HG02970 (cell line): Measurements from ENCODE around the gene CLIP4.

ENCODE experiments used
- ATAC-seq: cut with Tn5 transposase; IDR thresholded peaks from one replicate; pipeline ENCODE4 v1.9.1; 2021; ENCODE audit warnings: mild to moderate bottlenecking, moderate library complexity, moderate number of reproducible peaks; ENCODE audit not compliant: unreplicated experiment, low FRiP score

CLIP4 gene

GRCh38 chr2:29218071-29218470 lies 102.9 kb downstream of the CLIP4 start:
- no peak for ATAC-seq

GRCh38 chr2:29218550-29219125 lies 103.4 kb downstream of the CLIP4 start:
- no peak for ATAC-seq

- no peak for ATAC-seq
Measured at GRCh38 chr2:29219374-29219773, 104.2 kb downstream of the CLIP4 start.

GRCh38 chr2:29220506-29221270 lies 105.5 kb downstream of the CLIP4 start:
- ATAC-seq, result no peak

- ATAC-seq, result no peak
Measured at GRCh38 chr2:29222381-29223179, 107.4 kb downstream of the CLIP4 start.

- no peak for ATAC-seq
Measured at GRCh38 chr2:29223257-29223656, 108.0 kb downstream of the CLIP4 start.

- no peak for ATAC-seq
Measured at GRCh38 chr2:29223851-29224692, 108.9 kb downstream of the CLIP4 start.

GRCh38 chr2:29224693-29225551 lies 109.7 kb downstream of the CLIP4 start:
- ATAC-seq, result no peak

- no peak for ATAC-seq
Measured at GRCh38 chr2:29225814-29226213, 110.6 kb downstream of the CLIP4 start.

GRCh38 chr2:29226375-29226774 lies 111.2 kb downstream of the CLIP4 start:
- no peak for ATAC-seq

- no peak for ATAC-seq
Measured at GRCh38 chr2:29226808-29227207, 111.6 kb downstream of the CLIP4 start.

- no peak for ATAC-seq
Measured at GRCh38 chr2:29227935-29228675, 112.9 kb downstream of the CLIP4 start.

- ATAC-seq, result no peak
Measured at GRCh38 chr2:29228947-29229346, 113.7 kb downstream of the CLIP4 start.

GRCh38 chr2:29229640-29230039 lies 114.4 kb downstream of the CLIP4 start:
- ATAC-seq, result no peak

GRCh38 chr2:29232041-29232440 lies 116.8 kb downstream of the CLIP4 start:
- ATAC-seq, result no peak

- ATAC-seq, result no peak
Measured at GRCh38 chr2:29233428-29233827, 118.2 kb downstream of the CLIP4 start.

GRCh38 chr2:29235411-29235810 lies 120.2 kb downstream of the CLIP4 start:
- no peak for ATAC-seq

- no peak for ATAC-seq
Measured at GRCh38 chr2:29236074-29236473, 120.9 kb downstream of the CLIP4 start.

GRCh38 chr2:29238497-29238896 lies 123.3 kb downstream of the CLIP4 start:
- no peak for ATAC-seq
